ENCODE results near the gene MET.
"Not testable (repeated sequence)": the region's sequence is repeated elsewhere in the genome, so short reads cannot be mapped to it uniquely, and the experiment has no call there.

MET gene

GRCh38 chr7:116815041-116815440, 143.0 kb downstream of the MET start:
- Histone ChIP-seq H3K27me3 (ENCODE audit: insufficient read depth, low read length) (no peaks in the 10 kb centered on the region), H3K27ac (ENCODE audit: low read depth, low read length) (no peak overlapping the region), H3K9ac (ENCODE audit: low read depth, low read length) (no peak overlapping the region), H3K4me1 (ENCODE audit: insufficient read depth, low read length) (peaks cover 3% of the 10 kb centered on the region; the same call in 1 of the 2 replicates), H3K36me3 (ENCODE audit: insufficient read depth, low read length) (no peaks in the 10 kb centered on the region), H3K9me3 (ENCODE audit: insufficient read depth, low read depth, low read length) (no peaks in the 10 kb centered on the region), H3K4me3 (ENCODE audit: low read length) (no peak overlapping the region)
- 89% methylated on average over 3 of the region's 3 CpGs for WGBS

- WGBS: 84% methylated on average over 3 of the region's 3 CpGs
- no peaks in the 10 kb centered on the region for H3K9me3 ChIP-seq (ENCODE audit: insufficient read depth, low read depth, low read length)
Observed at GRCh38 chr7:116820149-116820548, 148.2 kb downstream of the MET start.

GRCh38 chr7:116821647-116822046, 149.7 kb downstream of the MET start:
- WGBS: 98% methylated on average over 3 of the region's 4 CpGs
- H3K4me3 ChIP-seq (ENCODE audit: low read length); H3K27ac ChIP-seq (ENCODE audit: low read depth, low read length); H3K36me3 ChIP-seq (ENCODE audit: insufficient read depth, low read length); H3K4me1 ChIP-seq (ENCODE audit: insufficient read depth, low read length); H3K27me3 ChIP-seq (ENCODE audit: insufficient read depth, low read length); H3K9me3 ChIP-seq (ENCODE audit: insufficient read depth, low read depth, low read length); H3K9ac ChIP-seq (ENCODE audit: low read depth, low read length): not testable (repeated sequence)

More at GRCh38 chr7:116820149-116820548, 148.2 kb downstream of the MET start:
- no peaks in the 10 kb centered on the region for H3K36me3 ChIP-seq (ENCODE audit: insufficient read depth, low read length)
- no peak overlapping the region for H3K27ac ChIP-seq (ENCODE audit: low read depth, low read length)
- no peaks in the 10 kb centered on the region for H3K27me3 ChIP-seq (ENCODE audit: insufficient read depth, low read length)
- no peaks in the 10 kb centered on the region for H3K4me1 ChIP-seq (ENCODE audit: insufficient read depth, low read length)
- H3K9ac ChIP-seq (ENCODE audit: low read depth, low read length): no peak overlapping the region
- H3K4me3 ChIP-seq (ENCODE audit: low read length): no peak overlapping the region

GRCh38 chr7:116824449-116824848, 152.5 kb downstream of the MET start:
- Histone ChIP-seq H3K36me3 (ENCODE audit: insufficient read depth, low read length) (no peaks in the 10 kb centered on the region), H3K27ac (ENCODE audit: low read depth, low read length) (no peak overlapping the region), H3K27me3 (ENCODE audit: insufficient read depth, low read length) (no peaks in the 10 kb centered on the region)

GRCh38 chr7:116828281-116828680, 156.3 kb downstream of the MET start:
- WGBS: 89% methylated on average over 4 of the region's 4 CpGs
- Histone ChIP-seq H3K27ac (ENCODE audit: low read depth, low read length) (no peak overlapping the region), H3K4me1 (ENCODE audit: insufficient read depth, low read length) (no peaks in the 10 kb centered on the region)

More at GRCh38 chr7:116824449-116824848, 152.5 kb downstream of the MET start:
- Histone ChIP-seq H3K4me1 (ENCODE audit: insufficient read depth, low read length) (no peaks in the 10 kb centered on the region), H3K9me3 (ENCODE audit: insufficient read depth, low read depth, low read length) (no peaks in the 10 kb centered on the region), H3K9ac (ENCODE audit: low read depth, low read length) (no peak overlapping the region), H3K4me3 (ENCODE audit: low read length) (no peak overlapping the region)

GRCh38 chr7:116829041-116829440, 157.0 kb downstream of the MET start:
- no peaks in the 10 kb centered on the region for H3K4me1 ChIP-seq (ENCODE audit: insufficient read depth, low read length)
- no peak overlapping the region for H3K9ac ChIP-seq (ENCODE audit: low read depth, low read length)
- no peaks in the 10 kb centered on the region for H3K36me3 ChIP-seq (ENCODE audit: insufficient read depth, low read length)
- H3K27me3 ChIP-seq (ENCODE audit: insufficient read depth, low read length): no peaks in the 10 kb centered on the region
- H3K27ac ChIP-seq (ENCODE audit: low read depth, low read length): no peak overlapping the region
- 88% methylated on average over 3 of the region's 3 CpGs for WGBS
- no peak overlapping the region for H3K4me3 ChIP-seq (ENCODE audit: low read length)
- H3K9me3 ChIP-seq (ENCODE audit: insufficient read depth, low read depth, low read length): no peaks in the 10 kb centered on the region

More at GRCh38 chr7:116828281-116828680, 156.3 kb downstream of the MET start:
- Histone ChIP-seq H3K9ac (ENCODE audit: low read depth, low read length) (no peak overlapping the region), H3K27me3 (ENCODE audit: insufficient read depth, low read length) (no peaks in the 10 kb centered on the region), H3K4me3 (ENCODE audit: low read length) (no peak overlapping the region), H3K9me3 (ENCODE audit: insufficient read depth, low read depth, low read length) (no peaks in the 10 kb centered on the region), H3K36me3 (ENCODE audit: insufficient read depth, low read length) (no peaks in the 10 kb centered on the region)

- no peaks in the 10 kb centered on the region for H3K27me3 ChIP-seq (ENCODE audit: insufficient read depth, low read length)
- H3K27ac ChIP-seq (ENCODE audit: low read depth, low read length): no peak overlapping the region
- H3K9ac ChIP-seq (ENCODE audit: low read depth, low read length): no peak overlapping the region
- H3K36me3 ChIP-seq (ENCODE audit: insufficient read depth, low read length): no peaks in the 10 kb centered on the region
- H3K4me1 ChIP-seq (ENCODE audit: insufficient read depth, low read length): no peaks in the 10 kb centered on the region
- H3K9me3 ChIP-seq (ENCODE audit: insufficient read depth, low read depth, low read length): no peaks in the 10 kb centered on the region
- no peak overlapping the region for H3K4me3 ChIP-seq (ENCODE audit: low read length)
Observed at GRCh38 chr7:116829493-116829892, 157.5 kb downstream of the MET start.

GRCh38 chr7:116832692-116833091, 160.7 kb downstream of the MET start:
- no peaks in the 10 kb centered on the region for H3K27me3 ChIP-seq (ENCODE audit: insufficient read depth, low read length)
- H3K27ac ChIP-seq (ENCODE audit: low read depth, low read length): no peak overlapping the region
- 100% methylated on average over 1 of the region's 2 CpGs for WGBS
- no peak overlapping the region for H3K4me3 ChIP-seq (ENCODE audit: low read length)
- no peaks in the 10 kb centered on the region for H3K4me1 ChIP-seq (ENCODE audit: insufficient read depth, low read length)
- H3K36me3 ChIP-seq (ENCODE audit: insufficient read depth, low read length): no peaks in the 10 kb centered on the region
- H3K9ac ChIP-seq (ENCODE audit: low read depth, low read length): no peak overlapping the region
- H3K9me3 ChIP-seq (ENCODE audit: insufficient read depth, low read depth, low read length): no peaks in the 10 kb centered on the region

- H3K9ac ChIP-seq (ENCODE audit: low read depth, low read length): no peak overlapping the region
- WGBS: 93% methylated on average over 8 of the region's 9 CpGs
- H3K4me3 ChIP-seq (ENCODE audit: low read length): no peak overlapping the region
Observed at GRCh38 chr7:116834815-116835504, 163.0 kb downstream of the MET start.

GRCh38 chr7:116836048-116836447, 164.1 kb downstream of the MET start:
- H3K36me3 ChIP-seq (ENCODE audit: insufficient read depth, low read length): no peaks in the 10 kb centered on the region
- no peaks in the 10 kb centered on the region for H3K4me1 ChIP-seq (ENCODE audit: insufficient read depth, low read length)
- H3K27me3 ChIP-seq (ENCODE audit: insufficient read depth, low read length): no peaks in the 10 kb centered on the region
- no peak overlapping the region for H3K4me3 ChIP-seq (ENCODE audit: low read length)
- 94% methylated on average over 2 of the region's 2 CpGs for WGBS
- no peaks in the 10 kb centered on the region for H3K9me3 ChIP-seq (ENCODE audit: insufficient read depth, low read depth, low read length)
- H3K9ac ChIP-seq (ENCODE audit: low read depth, low read length): no peak overlapping the region
- H3K27ac ChIP-seq (ENCODE audit: low read depth, low read length): no peak overlapping the region

More at GRCh38 chr7:116834815-116835504, 163.0 kb downstream of the MET start:
- H3K27ac ChIP-seq (ENCODE audit: low read depth, low read length): no peak overlapping the region
- no peaks in the 10 kb centered on the region for H3K36me3 ChIP-seq (ENCODE audit: insufficient read depth, low read length)
- no peaks in the 10 kb centered on the region for H3K9me3 ChIP-seq (ENCODE audit: insufficient read depth, low read depth, low read length)
- no peaks in the 10 kb centered on the region for H3K27me3 ChIP-seq (ENCODE audit: insufficient read depth, low read length)
- H3K4me1 ChIP-seq (ENCODE audit: insufficient read depth, low read length): no peaks in the 10 kb centered on the region

- Histone ChIP-seq H3K9ac (ENCODE audit: low read depth, low read length) (no peak overlapping the region), H3K4me1 (ENCODE audit: insufficient read depth, low read length) (no peaks in the 10 kb centered on the region), H3K4me3 (ENCODE audit: low read length) (no peak overlapping the region), H3K36me3 (ENCODE audit: insufficient read depth, low read length) (no peaks in the 10 kb centered on the region), H3K9me3 (ENCODE audit: insufficient read depth, low read depth, low read length) (no peaks in the 10 kb centered on the region), H3K27me3 (ENCODE audit: insufficient read depth, low read length) (no peaks in the 10 kb centered on the region), H3K27ac (ENCODE audit: low read depth, low read length) (no peak overlapping the region)
- WGBS: 97% methylated on average over 4 of the region's 4 CpGs
Observed at GRCh38 chr7:116836911-116837310, 164.9 kb downstream of the MET start.

- no peaks in the 10 kb centered on the region for H3K36me3 ChIP-seq (ENCODE audit: insufficient read depth, low read length)
- WGBS: 95% methylated on average over 3 of the region's 3 CpGs
- no peaks in the 10 kb centered on the region for H3K4me1 ChIP-seq (ENCODE audit: insufficient read depth, low read length)
- no peaks in the 10 kb centered on the region for H3K9me3 ChIP-seq (ENCODE audit: insufficient read depth, low read depth, low read length)
- H3K4me3 ChIP-seq (ENCODE audit: low read length): no peak overlapping the region
- H3K27me3 ChIP-seq (ENCODE audit: insufficient read depth, low read length): no peaks in the 10 kb centered on the region
- no peak overlapping the region for H3K27ac ChIP-seq (ENCODE audit: low read depth, low read length)
- H3K9ac ChIP-seq (ENCODE audit: low read depth, low read length): no peak overlapping the region
Observed at GRCh38 chr7:116837586-116837985, 165.6 kb downstream of the MET start.
